CD4-positive, alpha-beta T cell (primary cell): ENCODE results near the gene P2RY14. TPM values are rescaled to one million over a fixed set of nuclear protein-coding genes. Genes with fewer than 3 reads are reported as not detected.

Experiments
- ATAC-seq: fragments of 200-7000 bp; cut with Tn5 transposase; one replicate; pipeline ENCODE4 v1.10.0; 2022; ENCODE audit warnings: mild to moderate bottlenecking; ENCODE audit not compliant: poor library complexity
- CTCF ChIA-PET: fragments of 350-600 bp; sonication (Branson Sonifier 250); formaldehyde crosslinking; loops from one replicate; lab custom pipeline; 2021; ENCODE audit warnings: antibody characterized with exemption, inconsistent platforms; lab: Charles Lee
- POLR2A ChIA-PET: fragments of 350-600 bp; sonication (Branson Sonifier 250); formaldehyde crosslinking; loops from one replicate; lab custom pipeline; 2021; ENCODE audit warnings: antibody characterized with exemption, inconsistent platforms; lab: Charles Lee
- DNase-seq, 14 experiments: peaks; one replicate each; pipeline ENCODE4 v3.0.0-alpha.2; 2013 to 2020; ENCODE audit warnings: mixed read lengths in 2 of 14
- H3K27ac ChIP-seq, 2 donors: one replicate each; pipeline versions ENCODE4 v1.5.1 to v1.7.0; 2013; ENCODE audit warnings: low read length in 2 of 2, low read depth in 1 of 2, mild to moderate bottlenecking in 1 of 2
- H3K27me3 ChIP-seq, 2 experiments: 1 replicate in 1 of 2; 2 replicates in 1 of 2; pipeline versions ENCODE4 v1.6.1 to v1.7.0; 2013; ENCODE audit warnings: low read length in 2 of 2, control low read depth in 1 of 2, mild to moderate bottlenecking in 1 of 2, moderate library complexity in 1 of 2; ENCODE audit not compliant: insufficient read depth in 2 of 2, control insufficient read depth in 1 of 2
- H3K36me3 ChIP-seq: one replicate; pipeline ENCODE4 v1.6.1; 2013; ENCODE audit warnings: low read length, control low read depth; ENCODE audit not compliant: insufficient read depth
- H3K4me1 ChIP-seq: one replicate; pipeline ENCODE4 v1.6.1; 2013; ENCODE audit warnings: low read length, control low read depth; ENCODE audit not compliant: insufficient read depth
- H3K4me3 ChIP-seq: one replicate; pipeline ENCODE4 v1.5.1; 2013; ENCODE audit warnings: mild to moderate bottlenecking, low read length, moderate library complexity
- H3K9me3 ChIP-seq, 2 experiments: 1 replicate in 1 of 2; 2 replicates in 1 of 2; pipeline versions ENCODE4 v1.6.1 to v1.7.0; 2013; ENCODE audit warnings: low read length in 2 of 2, mild to moderate bottlenecking in 2 of 2, control low read depth in 1 of 2, moderate library complexity in 1 of 2; ENCODE audit not compliant: control insufficient read depth in 1 of 2, insufficient read depth in 1 of 2
- H3K27ac Mint-ChIP-seq: one replicate; pipeline ENCODE4 v1.8.0; 2020; ENCODE audit warnings: mixed read lengths
- H3K27me3 Mint-ChIP-seq: one replicate; pipeline ENCODE4 v1.8.0; 2021; ENCODE audit warnings: mixed read lengths
- H3K36me3 Mint-ChIP-seq: one replicate; pipeline ENCODE4 v1.8.0; 2021; ENCODE audit warnings: low read depth, mixed read lengths
- H3K4me1 Mint-ChIP-seq: one replicate; pipeline ENCODE4 v1.8.0; 2021; ENCODE audit warnings: low read depth, mixed read lengths
- H3K4me3 Mint-ChIP-seq: one replicate; pipeline ENCODE4 v1.8.0; 2020; ENCODE audit warnings: mild to moderate bottlenecking, mixed read lengths
- H3K9me3 Mint-ChIP-seq: one replicate; pipeline ENCODE4 v1.8.0; 2020; ENCODE audit warnings: mixed read lengths
- CTCF ChIP-seq: fragments of 200-600 bp; IDR thresholded peaks from one replicate; pipeline ENCODE4 v1.8.0; 2022; ENCODE audit warnings: antibody characterized with exemption, mild to moderate bottlenecking
- intact Hi-C, 2 experiments: fragments of 100-400 bp; cut with DNase I in 1 of 2; cut with micrococcal nuclease in 1 of 2; formaldehyde crosslinking; loops; one replicate each; pipeline versions ENCODE4 v1.15.1 to v1.9.0; 2023 to 2025; cut with DNase I, micrococcal nuclease
- total RNA-seq, 174 experiments: library from RNA in 2 of 174; stranded (reverse) in 2 of 174; gene quantifications; one replicate each; pipeline ENCODE4 v1.2.3 and lab custom pipeline; 2021 to 2026

Gene P2RY14
- total RNA-seq, 2 experiments from 2014 or later: 0.22 TPM; not detected in 1

- H3K27me3 Mint-ChIP-seq: no peaks in the 10 kb centered on the region
- Histone ChIP-seq H3K4me3 (no peak overlapping the region), H3K9me3 (no peaks in the 10 kb centered on the region), H3K36me3 (no peaks in the 10 kb centered on the region), H3K27me3 (no peaks in the 10 kb centered on the region), H3K4me1 (peaks cover 3% of the 10 kb centered on the region), H3K27ac (no peak overlapping the region)
- DNase-seq: no peak
- ChIA-PET POLR2A (interaction anchor here (0.6 kb wide), 1 partner anchor 79 kb away, joined by 3 read pairs; no protein-coding TSS in a partner anchor), CTCF (no interaction called here)
- TF ChIP-seq CTCF: no peak
- no peaks in the 10 kb centered on the region for H3K36me3 Mint-ChIP-seq
- peaks cover 2% of the 10 kb centered on the region for H3K9me3 Mint-ChIP-seq
- no peak overlapping the region for H3K4me3 Mint-ChIP-seq
- intact Hi-C loops: no loop called here
- ATAC-seq: no peak
- H3K27ac Mint-ChIP-seq: no peak overlapping the region
- H3K4me1 Mint-ChIP-seq: peaks cover 9% of the 10 kb centered on the region
Observed at GRCh38 chr3:151265166-151265565, 13.2 kb downstream of the P2RY14 start.

- Histone ChIP-seq H3K27me3 (no peaks in the 10 kb centered on the region), H3K4me1 (peaks cover 3% of the 10 kb centered on the region), H3K9me3 (no peaks in the 10 kb centered on the region), H3K27ac (no peak overlapping the region), H3K4me3 (no peak overlapping the region), H3K36me3 (no peaks in the 10 kb centered on the region)
- ATAC-seq (no peak), DNase-seq (no peak)
- intact Hi-C loops: no loop called here
- Mint-ChIP-seq H3K36me3 (no peaks in the 10 kb centered on the region), H3K4me1 (peaks cover 9% of the 10 kb centered on the region), H3K4me3 (no peak overlapping the region), H3K27me3 (no peaks in the 10 kb centered on the region), H3K27ac (no peak overlapping the region), H3K9me3 (peaks cover 2% of the 10 kb centered on the region)
- POLR2A ChIA-PET: interaction anchor here (0.6 kb wide), 1 partner anchor 78 kb away, joined by 3 read pairs; no protein-coding TSS in a partner anchor
- CTCF ChIA-PET: no interaction called here
- no peak for TF ChIP-seq CTCF
Observed at GRCh38 chr3:151264605-151265004, 13.7 kb downstream of the P2RY14 start.

GRCh38 chr3:151262871-151263525 is 15.3 kb downstream of the P2RY14 start:
- Histone ChIP-seq H3K9me3 (no peaks in the 10 kb centered on the region), H3K36me3 (no peaks in the 10 kb centered on the region), H3K4me3 (no peak overlapping the region), H3K27me3 (no peaks in the 10 kb centered on the region), H3K27ac (no peak overlapping the region), H3K4me1 (no peaks in the 10 kb centered on the region)
- ChIA-PET POLR2A (no interaction called here), CTCF (no interaction called here)
- no peaks in the 10 kb centered on the region for H3K36me3 Mint-ChIP-seq
- no peak for DNase-seq
- intact Hi-C loops: no loop called here
- no peaks in the 10 kb centered on the region for H3K9me3 Mint-ChIP-seq
- no peak overlapping the region for H3K4me3 Mint-ChIP-seq
- no peak for ATAC-seq
- no peak for TF ChIP-seq CTCF
- H3K4me1 Mint-ChIP-seq: no peaks in the 10 kb centered on the region
- H3K27ac Mint-ChIP-seq: no peak overlapping the region
- no peaks in the 10 kb centered on the region for H3K27me3 Mint-ChIP-seq
